Neural crest cell (in vitro differentiated cells): ENCODE measurements around the gene SIM2. TPM values are rescaled to one million over a fixed set of nuclear protein-coding genes. Genes with fewer than 3 reads are reported as not detected.

Experiments
- DNase-seq: peaks from one replicate; pipeline ENCODE4 v3.0.0; 2021; ENCODE audit warnings: low read depth, mixed read lengths, low spot score
- H3K27ac Mint-ChIP-seq: one replicate; pipeline ENCODE4 v1.8.0; 2021; ENCODE audit warnings: mild to moderate bottlenecking, mixed read lengths; ENCODE audit not compliant: unreplicated experiment
- H3K27me3 Mint-ChIP-seq: 2 replicates; pipeline ENCODE4 v1.8.0; 2021; ENCODE audit warnings: low read depth, mild to moderate bottlenecking, mixed read lengths
- H3K36me3 Mint-ChIP-seq: 2 replicates; pipeline ENCODE4 v1.8.0; 2021; ENCODE audit warnings: low read depth, mild to moderate bottlenecking, mixed read lengths
- H3K4me1 Mint-ChIP-seq: 2 replicates; pipeline ENCODE4 v1.8.0; 2021; ENCODE audit warnings: mixed read lengths
- H3K4me3 Mint-ChIP-seq: one replicate; pipeline ENCODE4 v1.8.0; 2021; ENCODE audit warnings: mild to moderate bottlenecking, mixed read lengths
- H3K9me3 Mint-ChIP-seq: 2 replicates; pipeline ENCODE4 v1.8.0; 2021; ENCODE audit warnings: mixed read lengths
- CTCF ChIP-seq: fragments of 200-600 bp; sonication (generic); conservative IDR thresholded peaks from 2 replicates; pipeline ENCODE4 v1.5.0; 2021; ENCODE audit warnings: antibody characterized with exemption, mild to moderate bottlenecking
- total RNA-seq: library from RNA; stranded (reverse); gene quantifications from 2 replicates; pipeline ENCODE4 v1.2.1, GENCODE V29; 2021

The SIM2 gene
- total RNA-seq, 1 donor from 2014 or later: not detected

- Mint-ChIP-seq H3K27ac (no peak overlapping the region), H3K36me3 (no peaks in the 10 kb centered on the region), H3K4me1 (peaks cover 23% of the 10 kb centered on the region), H3K4me3 (no peak overlapping the region), H3K27me3 (no peaks in the 10 kb centered on the region), H3K9me3 (no peaks in the 10 kb centered on the region)
- no peak for DNase-seq
- TF ChIP-seq CTCF: no peak
Observed at GRCh38 chr21:36768496-36768895, 69.6 kb downstream of the SIM2 start.

GRCh38 chr21:36769051-36769839, 70.3 kb downstream of the SIM2 start:
- Mint-ChIP-seq H3K4me1 (peaks cover 23% of the 10 kb centered on the region), H3K27ac (peak overlapping the region; percentile 80), H3K4me3 (no peak overlapping the region), H3K9me3 (no peaks in the 10 kb centered on the region), H3K27me3 (no peaks in the 10 kb centered on the region), H3K36me3 (no peaks in the 10 kb centered on the region)
- no peak for TF ChIP-seq CTCF
- DNase-seq: no peak

- DNase-seq: no peak
- TF ChIP-seq CTCF: no peak
- no peak overlapping the region for H3K4me3 Mint-ChIP-seq
- H3K27ac Mint-ChIP-seq: no peak overlapping the region
- no peaks in the 10 kb centered on the region for H3K9me3 Mint-ChIP-seq
- peaks cover 25% of the 10 kb centered on the region for H3K4me1 Mint-ChIP-seq
- no peaks in the 10 kb centered on the region for H3K36me3 Mint-ChIP-seq
- no peaks in the 10 kb centered on the region for H3K27me3 Mint-ChIP-seq
Observed at GRCh38 chr21:36773117-36773516, 74.2 kb downstream of the SIM2 start.

GRCh38 chr21:36773995-36774394, 75.1 kb downstream of the SIM2 start:
- peaks cover 16% of the 10 kb centered on the region for H3K4me1 Mint-ChIP-seq
- DNase-seq: no peak
- H3K4me3 Mint-ChIP-seq: no peak overlapping the region
- no peaks in the 10 kb centered on the region for H3K27me3 Mint-ChIP-seq
- no peak overlapping the region for H3K27ac Mint-ChIP-seq
- no peaks in the 10 kb centered on the region for H3K9me3 Mint-ChIP-seq
- TF ChIP-seq CTCF: no peak
- H3K36me3 Mint-ChIP-seq: no peaks in the 10 kb centered on the region

- Mint-ChIP-seq H3K4me3 (no peak overlapping the region), H3K27me3 (no peaks in the 10 kb centered on the region), H3K36me3 (peaks cover 6% of the 10 kb centered on the region), H3K9me3 (peaks cover 4% of the 10 kb centered on the region), H3K27ac (no peak overlapping the region), H3K4me1 (peaks cover 12% of the 10 kb centered on the region)
- DNase-seq: no peak
- no peak for TF ChIP-seq CTCF
Observed at GRCh38 chr21:36776981-36777617, 78.2 kb downstream of the SIM2 start.
